Mammary epithelial cell (primary cell): ENCODE results near the gene IL17C.

Experiments used
- EZH2 ChIP-seq: IDR thresholded peaks from 2 replicates; pipeline ENCODE4 v1.6.1; 2012; ENCODE audit warnings: low read length, inconsistent platforms, borderline replicate concordance
- TF ChIP-seq, protein P1 (sequence below), 2 donors: IDR thresholded peaks in 1 of 2; conservative IDR thresholded peaks in 1 of 2; 2 replicates each; pipeline ENCODE4 v1.5.1; 2011 to 2012; ENCODE audit warnings: inconsistent platforms in 2 of 2, low read length in 2 of 2, mild to moderate bottlenecking in 2 of 2, control low read depth in 1 of 2, low read depth in 1 of 2; ENCODE audit not compliant: insufficient read depth in 1 of 2; ENCODE audit errors: extremely low read depth in 1 of 2

- TF ChIP-seq, protein P1, sequence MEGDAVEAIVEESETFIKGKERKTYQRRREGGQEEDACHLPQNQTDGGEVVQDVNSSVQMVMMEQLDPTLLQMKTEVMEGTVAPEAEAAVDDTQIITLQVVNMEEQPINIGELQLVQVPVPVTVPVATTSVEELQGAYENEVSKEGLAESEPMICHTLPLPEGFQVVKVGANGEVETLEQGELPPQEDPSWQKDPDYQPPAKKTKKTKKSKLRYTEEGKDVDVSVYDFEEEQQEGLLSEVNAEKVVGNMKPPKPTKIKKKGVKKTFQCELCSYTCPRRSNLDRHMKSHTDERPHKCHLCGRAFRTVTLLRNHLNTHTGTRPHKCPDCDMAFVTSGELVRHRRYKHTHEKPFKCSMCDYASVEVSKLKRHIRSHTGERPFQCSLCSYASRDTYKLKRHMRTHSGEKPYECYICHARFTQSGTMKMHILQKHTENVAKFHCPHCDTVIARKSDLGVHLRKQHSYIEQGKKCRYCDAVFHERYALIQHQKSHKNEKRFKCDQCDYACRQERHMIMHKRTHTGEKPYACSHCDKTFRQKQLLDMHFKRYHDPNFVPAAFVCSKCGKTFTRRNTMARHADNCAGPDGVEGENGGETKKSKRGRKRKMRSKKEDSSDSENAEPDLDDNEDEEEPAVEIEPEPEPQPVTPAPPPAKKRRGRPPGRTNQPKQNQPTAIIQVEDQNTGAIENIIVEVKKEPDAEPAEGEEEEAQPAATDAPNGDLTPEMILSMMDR (conservative IDR thresholded peaks at IDR 0.05 in 1 of 2, IDR thresholded peaks at IDR 0.05 in 1 of 2; ENCODE audit: extremely low read depth in 1 of 2, insufficient read depth in 1 of 2, low read depth in 1 of 2, low read length in 2 of 2) = no peak
- TF ChIP-seq EZH2 = no peak
These were observed 1.7 kb downstream of the IL17C start for GRCh38 chr16:88640039-88640495.
